ENCODE measurements around the gene TMEM80. TPM values are rescaled to one million over a fixed set of nuclear protein-coding genes. Genes with fewer than 3 reads are reported as not detected.
A peak's percentile ranks its signal among the peaks of the same experiment; 100 is the strongest.
"Not testable (repeated sequence)": the region's sequence is repeated elsewhere in the genome, so short reads cannot be mapped to it uniquely, and the experiment has no call there.

TMEM80 gene
- total and polyA plus RNA-seq, 9 of the 15 experiments (the other 6 are each of a cell fraction or from before 2014, with no cell fraction given) = 5.1 to 30.1 (median 12.4) TPM

DNA sequence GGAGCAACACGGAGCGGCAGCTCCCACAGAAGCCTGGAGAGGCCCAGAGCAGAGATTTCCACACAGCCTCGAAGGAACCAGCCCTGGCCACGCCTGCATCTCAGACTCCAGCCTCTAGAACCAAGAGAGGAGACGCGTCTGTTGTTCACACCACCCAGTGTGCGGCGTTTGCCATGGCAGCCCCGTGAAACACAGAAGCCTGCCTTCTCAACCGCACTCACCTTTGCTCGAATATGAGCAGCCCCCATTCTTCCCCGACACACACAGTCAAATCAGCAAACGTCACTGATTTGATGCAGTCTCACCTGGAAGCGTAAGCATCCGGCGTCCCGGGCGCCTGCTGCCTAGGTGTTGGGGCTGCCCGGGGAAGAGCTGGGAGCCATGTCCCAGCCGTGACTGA, 37.5 kb downstream of the TMEM80 start (continued):
- TF ChIP-seq, protein P1, sequence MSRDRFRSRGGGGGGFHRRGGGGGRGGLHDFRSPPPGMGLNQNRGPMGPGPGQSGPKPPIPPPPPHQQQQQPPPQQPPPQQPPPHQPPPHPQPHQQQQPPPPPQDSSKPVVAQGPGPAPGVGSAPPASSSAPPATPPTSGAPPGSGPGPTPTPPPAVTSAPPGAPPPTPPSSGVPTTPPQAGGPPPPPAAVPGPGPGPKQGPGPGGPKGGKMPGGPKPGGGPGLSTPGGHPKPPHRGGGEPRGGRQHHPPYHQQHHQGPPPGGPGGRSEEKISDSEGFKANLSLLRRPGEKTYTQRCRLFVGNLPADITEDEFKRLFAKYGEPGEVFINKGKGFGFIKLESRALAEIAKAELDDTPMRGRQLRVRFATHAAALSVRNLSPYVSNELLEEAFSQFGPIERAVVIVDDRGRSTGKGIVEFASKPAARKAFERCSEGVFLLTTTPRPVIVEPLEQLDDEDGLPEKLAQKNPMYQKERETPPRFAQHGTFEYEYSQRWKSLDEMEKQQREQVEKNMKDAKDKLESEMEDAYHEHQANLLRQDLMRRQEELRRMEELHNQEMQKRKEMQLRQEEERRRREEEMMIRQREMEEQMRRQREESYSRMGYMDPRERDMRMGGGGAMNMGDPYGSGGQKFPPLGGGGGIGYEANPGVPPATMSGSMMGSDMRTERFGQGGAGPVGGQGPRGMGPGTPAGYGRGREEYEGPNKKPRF (IDR thresholded peaks at IDR 0.05; ENCODE audit: low read depth, low read length) = no peak
- no peak for TF ChIP-seq TGIF2 (CRISPR knock-in tag; IDR thresholded peaks at IDR 0.05)
- no peak for TF ChIP-seq NFYB (IDR thresholded peaks at IDR 0.05; ENCODE audit: extremely low read depth, insufficient read length)
- TF ChIP-seq SREBF1 (IDR thresholded peaks at IDR 0.05; ENCODE audit: borderline replicate concordance, low read depth, low read length) = no peak
- TF ChIP-seq, protein P2, sequence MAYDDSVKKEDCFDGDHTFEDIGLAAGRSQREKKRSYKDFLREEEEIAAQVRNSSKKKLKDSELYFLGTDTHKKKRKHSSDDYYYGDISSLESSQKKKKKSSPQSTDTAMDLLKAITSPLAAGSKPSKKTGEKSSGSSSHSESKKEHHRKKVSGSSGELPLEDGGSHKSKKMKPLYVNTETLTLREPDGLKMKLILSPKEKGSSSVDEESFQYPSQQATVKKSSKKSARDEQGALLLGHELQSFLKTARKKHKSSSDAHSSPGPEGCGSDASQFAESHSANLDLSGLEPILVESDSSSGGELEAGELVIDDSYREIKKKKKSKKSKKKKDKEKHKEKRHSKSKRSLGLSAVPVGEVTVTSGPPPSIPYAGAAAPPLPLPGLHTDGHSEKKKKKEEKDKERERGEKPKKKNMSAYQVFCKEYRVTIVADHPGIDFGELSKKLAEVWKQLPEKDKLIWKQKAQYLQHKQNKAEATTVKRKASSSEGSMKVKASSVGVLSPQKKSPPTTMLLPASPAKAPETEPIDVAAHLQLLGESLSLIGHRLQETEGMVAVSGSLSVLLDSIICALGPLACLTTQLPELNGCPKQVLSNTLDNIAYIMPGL (CRISPR knock-in tag; IDR thresholded peaks at IDR 0.05) = no peak

DNA sequence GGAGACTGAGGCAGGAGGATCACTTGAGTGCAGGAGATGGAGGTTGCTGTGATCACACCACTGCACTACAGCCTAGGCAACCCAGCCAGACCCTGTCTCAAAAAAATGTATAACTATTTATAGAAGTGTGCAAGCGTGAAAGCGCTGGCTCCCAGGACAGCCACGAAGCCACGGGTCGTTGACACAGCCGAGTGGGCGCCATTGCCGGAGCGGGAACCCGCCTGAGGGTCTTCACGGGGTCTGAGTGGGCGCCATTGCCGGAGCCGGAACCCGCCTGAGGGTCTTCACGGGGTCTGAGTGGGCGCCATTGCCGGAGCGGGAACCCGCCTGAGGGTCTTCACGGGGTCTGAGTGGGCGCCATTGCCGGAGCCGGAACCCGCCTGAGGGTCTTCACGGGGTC, 38.9 kb downstream of the TMEM80 start:
- H3K4me3 ChIP-seq; H3K79me2 ChIP-seq (ENCODE audit: control insufficient read depth, insufficient read depth, low read length); POLR2A ChIA-PET; H3K36me3 ChIP-seq (ENCODE audit: control insufficient read depth, insufficient read depth, low read length); DNase-seq (ENCODE audit: extremely low read depth in 1 of 4, low spot score in 3 of 4); in situ Hi-C loops (cut with MboI); BruUV-seq (replicated peaks); H3K9me1 ChIP-seq (ENCODE audit: control insufficient read depth, insufficient read depth, low read length); H3K9me3 ChIP-seq (replicated peaks; ENCODE audit: control insufficient read depth, insufficient read depth, low read depth, low read length); H2AFZ ChIP-seq (ENCODE audit: low read depth, low read length); H3K27ac ChIP-seq (ENCODE audit: extremely low read depth, low read depth, low read length); FAIRE-seq; CTCF ChIA-PET (ENCODE audit: low intra/inter-chr PET ratio); H3K4me2 ChIP-seq (ENCODE audit: insufficient read depth, low read length); intact Hi-C loops (cut with micrococcal nuclease); H4K20me1 ChIP-seq (replicated peaks; ENCODE audit: control insufficient read depth, insufficient read depth, low read length); H3K9ac ChIP-seq (ENCODE audit: insufficient read depth in 1 of 2, low read depth in 2 of 2, low read length in 2 of 2); H3K27me3 ChIP-seq (ENCODE audit: control insufficient read depth in 2 of 2, insufficient read depth in 2 of 2, low read length in 2 of 2); ATAC-seq: not testable (repeated sequence)
- TF ChIP-seq, protein P3, sequence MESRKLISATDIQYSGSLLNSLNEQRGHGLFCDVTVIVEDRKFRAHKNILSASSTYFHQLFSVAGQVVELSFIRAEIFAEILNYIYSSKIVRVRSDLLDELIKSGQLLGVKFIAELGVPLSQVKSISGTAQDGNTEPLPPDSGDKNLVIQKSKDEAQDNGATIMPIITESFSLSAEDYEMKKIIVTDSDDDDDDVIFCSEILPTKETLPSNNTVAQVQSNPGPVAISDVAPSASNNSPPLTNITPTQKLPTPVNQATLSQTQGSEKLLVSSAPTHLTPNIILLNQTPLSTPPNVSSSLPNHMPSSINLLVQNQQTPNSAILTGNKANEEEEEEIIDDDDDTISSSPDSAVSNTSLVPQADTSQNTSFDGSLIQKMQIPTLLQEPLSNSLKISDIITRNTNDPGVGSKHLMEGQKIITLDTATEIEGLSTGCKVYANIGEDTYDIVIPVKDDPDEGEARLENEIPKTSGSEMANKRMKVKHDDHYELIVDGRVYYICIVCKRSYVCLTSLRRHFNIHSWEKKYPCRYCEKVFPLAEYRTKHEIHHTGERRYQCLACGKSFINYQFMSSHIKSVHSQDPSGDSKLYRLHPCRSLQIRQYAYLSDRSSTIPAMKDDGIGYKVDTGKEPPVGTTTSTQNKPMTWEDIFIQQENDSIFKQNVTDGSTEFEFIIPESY (CRISPR knock-in tag; IDR thresholded peaks at IDR 0.05) = peak; percentile 97
- H3K4me1 ChIP-seq (replicated peaks in 1 of 2; ENCODE audit: control insufficient read depth in 2 of 2, insufficient read depth in 2 of 2, low read length in 2 of 2) = peaks cover 7 to 18% of the 10 kb centered on the region in 2 experiments; a peak in 3 of 5 replicates
- 71% methylated on average over 9 of the region's 26 CpGs for WGBS (ENCODE audit: insufficient coverage, low coverage, missing lambda C conversion rate)
